ENCODE results near the gene TMEM203.
A peak's percentile ranks its signal among the peaks of the same experiment; 100 is the strongest.

TMEM203 gene

DNA sequence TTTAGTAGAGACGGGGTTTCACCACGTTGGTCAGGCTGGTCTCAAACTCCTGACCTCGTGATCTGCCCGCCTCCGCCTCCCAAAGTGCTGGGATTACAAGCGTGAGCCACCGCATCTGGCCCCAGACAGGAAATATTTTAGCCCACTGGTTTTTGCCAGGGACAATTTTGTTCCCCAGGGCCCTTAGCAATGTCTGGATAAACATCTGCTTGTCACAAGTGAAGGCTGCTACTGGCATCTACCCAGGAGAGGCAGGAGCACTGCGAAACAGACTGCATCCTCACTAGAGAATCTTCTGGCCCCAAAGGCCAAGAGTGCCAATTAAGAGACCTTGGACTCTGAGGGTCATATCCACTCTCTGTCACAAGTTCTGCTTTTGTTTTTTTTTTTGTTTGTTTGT lies 2.5 kb downstream of the TMEM203 start:
- H3K27ac ChIP-seq = no peak overlapping the region
- TF ChIP-seq ZFX (IDR thresholded peaks at IDR 0.05) (no peak), CTCF (conservative IDR thresholded peaks at IDR 0.05) (no peak)

DNA sequence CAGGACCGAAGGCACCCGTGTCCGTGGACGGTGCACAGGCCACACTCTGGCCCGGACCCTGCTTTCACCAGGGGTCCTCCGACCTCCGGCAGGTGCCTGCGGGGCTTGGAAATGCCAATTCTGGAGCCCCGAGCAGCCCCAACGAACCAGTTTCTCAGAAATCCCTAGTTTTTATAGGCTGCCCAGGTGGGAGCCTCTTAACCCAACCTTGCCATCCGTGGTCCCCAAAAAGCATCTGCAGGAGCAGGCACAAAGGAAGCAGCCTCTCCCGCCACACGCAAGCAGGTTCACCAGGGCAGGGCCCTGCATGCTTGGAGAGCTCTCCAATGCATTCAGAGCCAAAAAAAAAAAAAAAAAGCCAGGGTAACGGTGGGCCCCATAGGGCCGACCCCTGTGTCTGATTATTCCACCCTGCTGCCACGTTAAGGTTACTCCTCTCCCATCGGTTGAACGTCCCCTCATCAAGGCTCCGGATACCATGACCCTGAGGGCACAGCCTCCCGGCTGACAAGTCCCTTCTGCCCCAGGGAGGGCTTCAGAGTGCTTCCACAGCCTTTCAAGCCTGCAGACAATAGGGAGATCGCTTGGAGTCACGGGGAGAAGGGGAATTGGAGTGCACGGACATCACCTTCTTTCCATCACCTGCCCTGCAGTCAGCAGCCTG lies 4.1 kb downstream of the TMEM203 start:
- TF ChIP-seq CTCF (conservative IDR thresholded peaks at IDR 0.05) (no peak), ZFX (IDR thresholded peaks at IDR 0.05) (no peak)

DNA sequence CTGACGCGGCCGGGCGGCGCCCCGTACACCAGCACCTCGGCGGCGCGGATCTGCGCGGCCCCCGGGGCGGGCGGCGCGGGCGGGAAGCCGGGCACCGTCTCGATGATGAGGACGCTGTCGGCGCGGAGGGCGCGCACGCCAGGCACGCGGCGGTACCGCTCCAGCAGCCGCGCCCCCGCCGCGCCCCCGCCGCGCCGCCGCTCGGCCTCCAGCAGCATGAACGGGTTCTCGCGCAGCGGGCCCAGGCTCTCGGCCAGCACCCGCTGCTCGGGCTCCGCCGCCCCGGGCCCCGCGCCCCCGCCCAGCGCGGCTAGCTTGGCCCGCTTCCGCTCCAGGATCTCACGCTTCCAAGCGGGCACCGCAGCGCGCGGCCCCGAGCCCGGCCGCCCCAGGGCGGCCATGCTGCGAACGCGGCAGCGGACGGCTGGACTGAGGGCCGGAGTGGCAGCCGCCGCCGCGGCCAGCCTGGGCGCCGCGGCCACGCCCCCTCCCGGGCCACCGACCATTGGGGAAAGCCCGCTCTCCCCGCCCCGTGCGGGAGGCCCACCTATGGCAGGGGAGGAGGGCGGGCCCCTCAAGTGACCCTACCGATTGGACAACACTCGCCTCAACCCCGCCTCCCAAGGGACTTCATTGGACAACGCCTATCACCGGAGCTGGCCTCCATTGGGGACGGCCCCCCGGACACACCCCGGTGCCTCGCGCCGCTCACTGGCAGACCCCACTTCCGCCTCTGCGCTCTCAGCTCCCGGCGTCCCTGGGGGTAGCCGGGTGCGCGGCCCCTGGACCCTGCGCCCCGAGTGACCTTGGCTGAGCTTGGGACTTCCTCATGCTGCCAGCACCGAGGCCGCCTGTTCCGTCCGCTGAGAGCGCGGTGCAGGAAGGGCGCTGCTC lies 4.9 kb downstream of the TMEM203 start, which contains the start of gene TPRN:
Gene TPRN (minus strand): TSS at position 431 of the 894 bp plus-strand sequence. CDS start 30 bp downstream, at position 401.
- TF ChIP-seq CTCF (conservative IDR thresholded peaks at IDR 0.05) (no peak), ZFX (IDR thresholded peaks at IDR 0.05) (peak; percentile 69; the same call in 1 of the 2 replicates)
- H3K27ac ChIP-seq = peak within 1 kb of the TSS; percentile 85

More for the DNA sequence above, 4.1 kb downstream of the TMEM203 start:
- H3K27ac ChIP-seq = peak overlapping the region; percentile 85

DNA sequence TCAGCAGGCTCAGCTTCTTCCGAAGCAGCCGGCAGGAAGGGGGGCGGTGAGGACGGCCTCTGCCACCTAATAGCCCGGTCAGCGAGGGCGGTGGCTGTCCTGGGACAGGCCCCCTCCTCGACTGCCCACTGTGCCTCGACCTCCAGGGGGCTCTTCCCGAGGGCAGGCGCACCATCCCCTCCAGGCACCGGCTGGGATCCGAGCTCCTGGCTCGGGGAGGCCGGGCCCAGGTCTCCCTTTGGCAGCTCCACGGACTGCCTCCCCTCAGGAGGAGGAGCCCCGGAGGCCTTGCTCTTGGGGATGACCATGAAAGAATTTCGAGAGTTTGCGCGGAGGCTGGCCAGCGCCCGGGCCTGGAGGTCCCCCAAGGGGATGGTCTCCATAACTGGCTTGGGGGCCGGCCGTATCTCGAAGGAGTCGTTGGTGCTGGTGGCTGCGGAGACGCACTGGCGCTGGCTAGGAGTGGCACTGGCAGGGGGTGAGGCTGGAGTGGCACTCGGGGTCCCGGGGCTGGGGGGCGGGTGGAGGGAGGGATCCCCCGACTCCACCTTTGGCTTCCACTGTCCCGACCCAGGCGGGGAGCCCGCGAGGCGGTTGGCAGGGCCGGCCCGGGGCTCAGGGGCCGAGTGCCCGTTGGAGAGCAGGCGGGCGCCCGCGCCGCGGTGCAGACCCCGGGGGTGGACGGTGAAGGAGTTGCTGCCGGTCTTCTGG lies 5.9 kb downstream of the TMEM203 start:
- TF ChIP-seq ZFX (IDR thresholded peaks at IDR 0.05) (no peak; the same call in 1 of the 2 replicates), CTCF (conservative IDR thresholded peaks at IDR 0.05) (no peak)
- peak overlapping the region; percentile 85 for H3K27ac ChIP-seq

- peak; percentile 17; the same call in 1 of the 2 replicates for TF ChIP-seq ZFX (IDR thresholded peaks at IDR 0.05)
- no peak for TF ChIP-seq CTCF (conservative IDR thresholded peaks at IDR 0.05)
- peak overlapping the region; percentile 85 for H3K27ac ChIP-seq
Measured at GRCh38 chr9:137198902-137199283, 6.6 kb downstream of the TMEM203 start.

GRCh38 chr9:137198051-137198901 lies 7.2 kb downstream of the TMEM203 start:
- peak overlapping the region; percentile 85 for H3K27ac ChIP-seq
- TF ChIP-seq ZFX (IDR thresholded peaks at IDR 0.05) = no peak
- no peak for TF ChIP-seq CTCF (conservative IDR thresholded peaks at IDR 0.05)
